Memory B cell (primary cell): ENCODE measurements around the gene IL17RE.
A peak's percentile ranks its signal among the peaks of the same experiment; 100 is the strongest.
"Not testable (repeated sequence)": the region's sequence is repeated elsewhere in the genome, so short reads cannot be mapped to it uniquely, and the experiment has no call there.

ENCODE experiments used
- ATAC-seq: fragments of 150-1000 bp; cut with Tn5 transposase; 2 replicates; pipeline ENCODE4 v1.10.0; 2021; ENCODE audit warnings: low read depth, mild to moderate bottlenecking, moderate library complexity
- DNase-seq, 2 donors: peaks; one replicate each; pipeline ENCODE4 v3.0.0; 2022; ENCODE audit warnings: low spot score in 2 of 2
- H3K27ac Mint-ChIP-seq: one replicate; pipeline ENCODE4 v1.8.0; 2022; ENCODE audit warnings: mild to moderate bottlenecking, moderate library complexity, mixed read lengths
- H3K27me3 Mint-ChIP-seq: one replicate; pipeline ENCODE4 v1.8.0; 2022; ENCODE audit warnings: mixed read lengths
- H3K36me3 Mint-ChIP-seq: one replicate; pipeline ENCODE4 v1.8.0; 2022; ENCODE audit warnings: mild to moderate bottlenecking, mixed read lengths
- H3K4me1 Mint-ChIP-seq: one replicate; pipeline ENCODE4 v1.8.0; 2022; ENCODE audit warnings: mixed read lengths
- H3K4me3 Mint-ChIP-seq: one replicate; pipeline ENCODE4 v1.8.0; 2022; ENCODE audit warnings: mild to moderate bottlenecking, moderate library complexity, mixed read lengths
- H3K9me3 Mint-ChIP-seq: one replicate; pipeline ENCODE4 v1.8.0; 2022; ENCODE audit warnings: mixed read lengths

IL17RE gene

GRCh38 chr3:9870978-9871377 is 31.7 kb upstream of the IL17RE start:
- Mint-ChIP-seq H3K27ac (no peak overlapping the region), H3K36me3 (no peaks in the 10 kb centered on the region), H3K4me3 (no peak overlapping the region), H3K27me3 (no peaks in the 10 kb centered on the region), H3K4me1 (no peaks in the 10 kb centered on the region), H3K9me3 (no peaks in the 10 kb centered on the region)
- ATAC-seq: no peak
- no peak for DNase-seq

GRCh38 chr3:9872067-9872466 is 30.6 kb upstream of the IL17RE start:
- H3K36me3 Mint-ChIP-seq, H3K27me3 Mint-ChIP-seq: not testable (repeated sequence)

GRCh38 chr3:9875448-9875847 is 27.2 kb upstream of the IL17RE start:
- DNase-seq: no peak
- Mint-ChIP-seq H3K36me3 (no peaks in the 10 kb centered on the region), H3K27ac (no peak overlapping the region), H3K4me3 (no peak overlapping the region), H3K4me1 (no peaks in the 10 kb centered on the region), H3K9me3 (no peaks in the 10 kb centered on the region), H3K27me3 (peaks cover 5% of the 10 kb centered on the region)
- no peak for ATAC-seq

More at GRCh38 chr3:9872067-9872466, 30.6 kb upstream of the IL17RE start:
- H3K4me1 Mint-ChIP-seq, H3K27ac Mint-ChIP-seq, H3K4me3 Mint-ChIP-seq, ATAC-seq, H3K9me3 Mint-ChIP-seq, DNase-seq: not testable (repeated sequence)

- H3K36me3 Mint-ChIP-seq, H3K4me1 Mint-ChIP-seq, H3K27me3 Mint-ChIP-seq, H3K9me3 Mint-ChIP-seq, ATAC-seq, DNase-seq, H3K27ac Mint-ChIP-seq, H3K4me3 Mint-ChIP-seq: not testable (repeated sequence)
These were observed 26.4 kb upstream of the IL17RE start for GRCh38 chr3:9876255-9876654.

- ATAC-seq (no peak), DNase-seq (no peak)
- Mint-ChIP-seq H3K36me3 (no peaks in the 10 kb centered on the region), H3K4me1 (no peaks in the 10 kb centered on the region), H3K9me3 (no peaks in the 10 kb centered on the region), H3K27me3 (peaks cover 5% of the 10 kb centered on the region), H3K27ac (no peak overlapping the region), H3K4me3 (no peak overlapping the region)
These were observed 25.7 kb upstream of the IL17RE start for GRCh38 chr3:9876991-9877390.

DNA sequence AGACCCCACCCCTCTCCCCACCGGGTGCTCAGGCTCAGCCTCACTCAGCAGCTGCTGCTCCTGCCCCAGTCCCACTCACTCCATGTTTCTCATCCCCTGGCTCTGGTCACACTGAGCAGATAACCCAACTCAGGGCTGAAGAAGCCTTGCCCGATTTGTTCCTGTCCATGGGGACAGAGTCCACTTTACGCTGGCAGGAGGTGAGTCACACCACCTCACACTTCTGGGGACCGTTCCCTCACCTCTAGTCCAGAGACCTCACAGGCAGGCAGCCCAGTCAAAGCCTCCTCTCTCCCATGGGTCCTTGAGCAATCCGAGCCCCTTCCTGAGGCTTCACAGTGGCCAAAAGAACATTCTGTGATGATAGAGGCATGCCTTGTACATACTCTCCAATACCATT is 23.9 kb upstream of the IL17RE start:
- Mint-ChIP-seq H3K36me3 (no peaks in the 10 kb centered on the region), H3K4me3 (no peak overlapping the region)

DNA sequence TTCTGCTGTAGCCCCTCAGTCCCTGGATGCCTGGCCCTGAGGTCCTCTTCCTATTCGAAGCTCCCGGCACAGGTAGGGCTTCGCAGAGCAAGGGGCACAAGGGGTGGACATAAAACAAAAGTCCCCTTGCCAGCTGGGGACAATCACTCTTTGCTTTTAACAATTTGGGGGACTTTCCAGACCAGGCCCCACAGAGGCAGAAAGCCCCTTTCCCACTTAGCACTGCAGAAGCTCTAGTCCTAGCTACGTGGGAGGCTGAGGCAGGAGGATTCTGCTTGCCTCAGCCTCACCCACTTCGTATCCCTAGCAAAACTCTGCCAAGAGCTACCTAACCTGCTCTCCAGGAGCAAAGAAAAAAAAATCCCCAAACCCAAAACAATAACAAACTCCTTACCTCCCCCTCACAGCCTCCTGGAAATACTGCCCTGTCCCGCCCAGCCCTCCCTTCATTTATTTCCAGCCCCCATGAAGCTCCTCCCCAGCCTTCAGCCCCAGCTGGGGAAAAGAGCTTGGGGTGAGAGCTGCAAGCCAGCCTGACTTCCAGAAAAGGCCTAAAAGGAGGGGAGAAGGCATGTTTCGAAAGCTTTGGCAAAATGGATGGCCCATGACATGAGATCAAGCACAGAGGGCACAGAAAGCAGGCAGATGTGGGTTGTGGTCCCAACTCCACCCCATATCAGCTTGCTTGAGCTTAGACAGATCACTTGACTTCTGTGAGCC is 22.7 kb upstream of the IL17RE start, which contains the start of gene CIDEC:
Gene CIDEC (minus strand): TSS at position 424 of the 720 bp plus-strand sequence. CDS start 1,767 bp downstream, outside the sequence.
- Mint-ChIP-seq H3K9me3 (no peaks in the 10 kb centered on the region), H3K4me1 (no peaks in the 10 kb centered on the region), H3K27ac (no peak within 1 kb of the TSS), H3K36me3 (no peaks in the 10 kb centered on the region), H3K4me3 (no peak within 1 kb of the TSS), H3K27me3 (peaks cover 5% of the 10 kb centered on the region)
- ATAC-seq (no peak), DNase-seq (no peak)

More for the DNA sequence above, 23.9 kb upstream of the IL17RE start:
- Mint-ChIP-seq H3K4me1 (no peaks in the 10 kb centered on the region), H3K27ac (no peak overlapping the region), H3K9me3 (no peaks in the 10 kb centered on the region), H3K27me3 (peaks cover 5% of the 10 kb centered on the region)
- ATAC-seq (no peak), DNase-seq (no peak)

GRCh38 chr3:9881441-9881840 is 21.2 kb upstream of the IL17RE start:
- Mint-ChIP-seq H3K9me3 (no peaks in the 10 kb centered on the region), H3K4me1 (no peaks in the 10 kb centered on the region), H3K36me3 (no peaks in the 10 kb centered on the region), H3K27ac (no peak overlapping the region), H3K4me3 (no peak overlapping the region), H3K27me3 (peaks cover 5% of the 10 kb centered on the region)
- no peak for DNase-seq
- ATAC-seq: no peak

GRCh38 chr3:9883706-9884554 is 18.7 kb upstream of the IL17RE start:
- no peaks in the 10 kb centered on the region for H3K4me1 Mint-ChIP-seq
- H3K27ac Mint-ChIP-seq: no peak overlapping the region
- no peak for ATAC-seq
- no peak for DNase-seq
- H3K27me3 Mint-ChIP-seq: peaks cover 4% of the 10 kb centered on the region
- H3K9me3 Mint-ChIP-seq: no peaks in the 10 kb centered on the region
- no peaks in the 10 kb centered on the region for H3K36me3 Mint-ChIP-seq
- H3K4me3 Mint-ChIP-seq: no peak overlapping the region

- Mint-ChIP-seq H3K4me1 (no peaks in the 10 kb centered on the region), H3K9me3 (no peaks in the 10 kb centered on the region), H3K27ac (no peak overlapping the region), H3K4me3 (no peak overlapping the region), H3K27me3 (peaks cover 4% of the 10 kb centered on the region), H3K36me3 (no peaks in the 10 kb centered on the region)
- DNase-seq (no peak), ATAC-seq (no peak)
These were observed 18.0 kb upstream of the IL17RE start for GRCh38 chr3:9884555-9885165.

DNA sequence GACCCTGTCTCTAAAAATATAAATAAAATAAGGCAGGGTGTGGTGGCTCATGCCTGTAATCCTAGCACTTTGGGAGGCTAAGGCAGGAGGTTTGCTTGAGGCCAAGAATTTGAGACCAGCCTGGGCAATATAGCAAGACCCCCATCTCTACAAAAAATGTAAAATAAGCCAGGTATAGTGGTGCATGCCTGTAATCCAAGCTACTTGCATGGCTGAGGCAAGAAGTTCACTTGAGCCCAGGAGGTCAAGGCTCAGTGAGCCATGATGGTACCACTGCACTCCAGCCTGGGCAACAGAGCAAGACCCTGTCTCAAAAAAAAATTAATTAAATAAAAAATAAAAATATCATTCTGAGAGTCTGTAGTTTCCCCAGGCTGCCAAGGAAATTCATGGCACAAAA is 16.3 kb upstream of the IL17RE start:
- H3K4me3 Mint-ChIP-seq: no peak overlapping the region
- DNase-seq (no peak), ATAC-seq (no peak)
- no peaks in the 10 kb centered on the region for H3K27me3 Mint-ChIP-seq
- H3K27ac Mint-ChIP-seq: no peak overlapping the region
- H3K36me3 Mint-ChIP-seq: peaks cover 2% of the 10 kb centered on the region
- no peaks in the 10 kb centered on the region for H3K9me3 Mint-ChIP-seq
- H3K4me1 Mint-ChIP-seq: peaks cover 2% of the 10 kb centered on the region

DNA sequence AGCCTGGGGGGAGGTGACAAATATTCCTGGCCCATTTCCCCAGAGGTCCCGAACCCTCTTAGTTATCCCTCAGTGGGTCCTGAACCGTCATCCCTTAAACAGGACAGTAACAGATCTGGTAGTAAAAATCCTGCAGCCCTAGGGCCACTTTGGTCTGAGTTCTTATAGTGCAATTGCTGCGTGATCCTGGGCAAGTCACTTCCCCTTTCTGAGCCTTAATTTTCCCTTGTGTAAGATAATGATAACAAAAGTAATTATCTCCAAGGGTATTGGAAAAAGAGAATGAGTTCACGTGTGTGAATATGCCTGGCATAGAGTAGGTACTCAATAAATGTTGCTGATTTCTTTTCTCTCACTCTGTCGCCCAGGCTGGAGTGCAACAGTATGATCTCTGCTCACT is 15.2 kb upstream of the IL17RE start:
- no peak for DNase-seq
- Mint-ChIP-seq H3K9me3 (no peaks in the 10 kb centered on the region), H3K4me1 (peaks cover 8% of the 10 kb centered on the region), H3K4me3 (no peak overlapping the region), H3K27me3 (no peaks in the 10 kb centered on the region), H3K27ac (no peak overlapping the region), H3K36me3 (peaks cover 6% of the 10 kb centered on the region)
- ATAC-seq: no peak

- DNase-seq: no peak
- Mint-ChIP-seq H3K36me3 (peaks cover 13% of the 10 kb centered on the region), H3K4me3 (no peak overlapping the region), H3K27me3 (no peaks in the 10 kb centered on the region), H3K4me1 (peaks cover 15% of the 10 kb centered on the region), H3K27ac (no peak overlapping the region), H3K9me3 (no peaks in the 10 kb centered on the region)
- no peak for ATAC-seq
These were observed 14.1 kb upstream of the IL17RE start for GRCh38 chr3:9888540-9888939.

DNA sequence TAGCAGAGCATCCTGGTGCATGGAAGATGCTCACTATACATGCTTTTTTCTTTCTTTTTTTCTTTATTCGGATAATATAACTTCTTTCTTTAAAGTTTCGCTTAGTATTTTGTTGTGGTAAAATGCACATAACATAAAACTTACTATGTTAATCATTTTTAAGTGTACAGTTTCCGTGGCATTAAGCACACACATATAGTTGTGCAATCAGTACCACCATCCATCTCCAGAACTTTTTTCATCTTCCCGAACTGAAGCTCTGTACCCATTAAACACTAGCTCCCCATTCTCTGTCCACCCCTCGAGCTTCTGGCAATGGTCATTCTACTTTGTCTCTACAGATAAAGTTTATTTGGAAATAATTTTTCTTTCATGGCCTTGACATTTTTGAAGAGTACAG is 13.2 kb upstream of the IL17RE start:
- ATAC-seq (no peak), DNase-seq (no peak)
- no peaks in the 10 kb centered on the region for H3K9me3 Mint-ChIP-seq
- no peak overlapping the region for H3K4me3 Mint-ChIP-seq
- H3K36me3 Mint-ChIP-seq: peaks cover 13% of the 10 kb centered on the region
- no peaks in the 10 kb centered on the region for H3K27me3 Mint-ChIP-seq
- H3K4me1 Mint-ChIP-seq: peaks cover 15% of the 10 kb centered on the region
- H3K27ac Mint-ChIP-seq: peak overlapping the region; percentile 99
